ENCODE data around the gene C12orf76. TPM values are rescaled to one million over a fixed set of nuclear protein-coding genes. Genes with fewer than 3 reads are reported as not detected.
"Not testable (repeated sequence)": the region's sequence is repeated elsewhere in the genome, so short reads cannot be mapped to it uniquely, and the experiment has no call there.

The C12orf76 gene
- total RNA-seq = 14.2 and 40.6 TPM in 2 replicates

DNA sequence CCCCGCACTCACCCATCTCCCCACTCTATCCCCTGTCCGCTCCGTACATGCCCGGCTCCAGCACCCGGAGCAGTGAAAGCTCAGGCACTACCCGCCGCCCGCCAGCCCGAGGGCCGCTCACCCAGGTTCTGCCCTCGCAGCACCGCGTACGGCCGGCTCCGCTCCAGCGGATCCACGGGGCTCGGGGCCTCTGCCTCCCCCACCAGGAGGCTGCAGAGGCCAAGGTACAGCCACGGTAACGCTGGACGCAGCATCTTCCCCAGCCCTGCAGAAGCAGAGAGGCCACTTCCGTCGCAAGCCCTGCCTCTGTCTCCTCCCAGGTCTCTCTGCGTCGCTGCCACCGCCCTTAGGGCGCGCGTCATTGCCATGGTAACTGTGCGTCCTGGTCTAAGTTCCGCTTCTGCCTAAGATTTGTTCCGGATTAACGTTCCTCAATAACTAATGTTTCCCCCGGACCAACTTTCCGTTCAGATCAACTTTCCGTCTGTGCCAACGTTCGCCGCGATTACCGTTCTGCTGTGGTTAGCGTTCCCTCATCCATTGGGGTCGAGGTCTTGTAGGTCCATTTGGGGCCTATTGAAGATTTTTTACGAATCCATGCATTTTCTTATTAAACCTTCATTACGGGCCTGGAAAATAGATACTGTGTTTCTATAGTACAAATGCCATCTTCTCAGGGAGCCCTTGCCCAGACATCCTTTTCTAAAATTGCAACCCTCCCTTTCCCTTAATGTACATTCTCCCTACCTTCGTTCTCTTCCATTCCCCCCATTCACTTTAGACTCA lies at the start of gene C12orf76:
Gene C12orf76 (minus strand): TSS at position 281 of the 786 bp plus-strand sequence. CDS start 27 bp downstream, at position 254.
- DNase-seq (ENCODE audit: extremely low read depth, low read depth, low spot score) = peak; percentile 91

DNA sequence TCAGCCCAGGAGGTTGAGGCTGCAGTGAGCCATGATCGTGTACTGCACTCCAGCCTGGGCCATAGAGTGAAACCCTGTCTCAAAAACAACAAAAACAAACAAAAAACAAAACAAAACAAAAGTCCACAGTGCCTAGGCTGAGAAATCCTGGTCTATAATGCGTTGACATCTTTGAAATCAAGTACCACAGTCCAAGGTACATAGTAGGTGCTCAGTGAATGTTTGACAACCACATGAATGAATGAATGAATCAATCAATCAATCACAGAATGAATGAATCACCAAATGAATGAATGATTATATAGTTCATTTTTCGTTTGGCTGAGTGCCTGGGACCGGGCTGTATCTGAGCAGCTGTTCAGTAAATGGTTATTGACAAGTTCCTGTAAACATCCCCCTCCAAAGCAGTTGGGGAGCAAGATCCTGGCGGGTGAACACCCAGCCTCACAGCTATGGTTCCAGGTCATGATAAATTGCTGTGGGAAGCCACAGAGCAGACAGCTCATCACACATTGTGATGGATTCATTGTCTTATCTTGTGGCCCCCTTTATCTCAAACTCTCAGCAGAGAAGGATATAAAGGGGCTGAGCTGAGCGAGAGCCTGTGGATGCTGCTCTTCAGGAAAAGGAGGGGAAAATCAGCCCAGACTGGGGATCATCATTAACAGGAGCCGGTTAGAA lies 45.4 kb upstream of the C12orf76 start:
- no peak for DNase-seq (ENCODE audit: extremely low read depth, low read depth, low spot score)

GRCh38 chr12:110091136-110091711 lies 42.9 kb upstream of the C12orf76 start:
- no peak for DNase-seq (ENCODE audit: extremely low read depth, low read depth, low spot score)

DNA sequence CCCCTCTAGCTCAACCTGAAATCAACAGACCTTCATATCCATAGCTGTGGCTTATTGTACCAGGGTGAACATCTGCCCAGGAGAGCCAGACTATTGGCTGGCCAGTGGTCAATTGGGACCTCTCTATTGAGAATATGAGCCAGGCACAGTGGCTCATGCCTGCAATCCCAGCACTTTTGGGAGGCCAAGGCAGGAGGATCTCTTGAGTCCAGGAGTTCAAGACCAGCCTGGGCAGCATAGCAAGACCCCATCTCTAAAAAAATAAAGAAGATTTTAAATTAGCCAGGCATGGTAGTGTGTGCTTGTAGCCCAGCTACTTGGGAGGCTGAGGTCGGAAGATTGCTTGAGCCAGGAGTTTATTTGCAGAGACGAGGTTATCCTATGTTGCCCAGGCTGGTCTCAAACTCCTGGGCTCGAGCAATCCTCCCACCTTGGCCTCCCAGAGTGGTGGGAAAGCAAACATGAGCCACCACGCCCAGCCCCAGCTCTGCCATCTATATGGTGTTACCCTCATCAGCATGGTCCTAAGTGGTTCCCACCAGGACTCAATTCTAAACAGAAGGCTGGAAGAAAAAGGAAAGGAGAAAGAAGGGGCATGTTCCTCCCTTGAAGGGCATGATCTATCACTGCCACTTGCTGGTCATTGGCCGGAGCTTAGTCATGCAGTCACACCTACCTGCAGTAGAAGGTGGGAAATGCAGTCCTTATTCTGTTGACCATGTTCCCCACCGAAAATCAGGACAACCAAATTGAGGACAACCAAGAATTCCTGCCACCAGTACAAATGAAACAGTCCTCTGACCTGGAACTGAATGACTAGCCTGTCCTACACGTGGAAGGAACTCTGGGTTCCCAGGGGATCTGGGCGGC lies 42.2 kb upstream of the C12orf76 start:
- DNase-seq (ENCODE audit: extremely low read depth, low read depth, low spot score) = no peak

- DNase-seq (ENCODE audit: extremely low read depth, low read depth, low spot score) = no peak
Measured at GRCh38 chr12:110088936-110089335, 40.6 kb upstream of the C12orf76 start.

DNA sequence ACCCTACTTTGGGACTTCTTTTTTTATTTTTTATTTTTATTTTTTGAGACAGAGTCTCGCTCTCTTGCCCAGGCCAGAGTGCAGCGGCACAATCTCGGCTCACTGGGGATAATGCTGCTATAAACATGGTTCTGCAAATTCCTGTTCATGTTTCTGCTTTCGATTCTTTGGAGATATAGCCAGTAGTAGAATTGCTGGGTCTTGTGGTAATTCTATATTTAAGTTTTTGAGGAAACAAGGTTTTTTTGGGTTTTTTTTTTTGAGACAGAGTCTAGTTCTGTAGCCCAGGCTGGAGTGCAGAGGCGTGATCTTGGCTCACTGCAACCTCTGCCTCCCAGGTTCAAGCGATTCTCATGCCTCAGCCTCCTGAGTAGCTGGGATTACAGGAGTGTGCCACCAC lies 39.9 kb upstream of the C12orf76 start:
- not testable (repeated sequence) for DNase-seq (ENCODE audit: extremely low read depth, low read depth, low spot score)

GRCh38 chr12:110084314-110085015 lies 36.1 kb upstream of the C12orf76 start:
- no peak for DNase-seq (ENCODE audit: extremely low read depth, low read depth, low spot score)

DNA sequence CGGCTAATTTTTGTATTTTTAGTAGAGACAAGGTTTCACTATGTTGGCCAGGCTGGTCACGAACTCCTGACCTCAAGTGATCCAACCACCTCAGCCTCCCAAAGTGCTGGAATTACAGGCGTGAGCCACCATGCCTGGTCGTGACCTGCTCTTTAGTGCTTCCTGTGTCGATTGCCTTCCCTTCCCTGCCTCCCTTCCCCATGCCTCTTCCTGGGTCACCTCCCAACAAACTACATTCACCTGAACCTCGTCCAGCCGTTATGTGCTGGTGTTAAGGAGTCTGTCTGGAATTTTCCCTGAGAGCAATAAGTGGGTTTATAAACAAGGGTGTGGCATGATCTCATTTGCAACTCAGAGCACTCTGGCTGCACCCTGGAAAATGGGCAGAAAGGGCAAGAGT lies 32.1 kb upstream of the C12orf76 start:
- no peak for DNase-seq (ENCODE audit: extremely low read depth, low read depth, low spot score)

- peak; percentile 18 for DNase-seq (ENCODE audit: extremely low read depth, low read depth, low spot score)
Measured at GRCh38 chr12:110079477-110080400, 31.4 kb upstream of the C12orf76 start.

GRCh38 chr12:110077800-110078199 lies 29.5 kb upstream of the C12orf76 start:
- no peak for DNase-seq (ENCODE audit: extremely low read depth, low read depth, low spot score)

- DNase-seq (ENCODE audit: extremely low read depth, low read depth, low spot score) = no peak
Measured at GRCh38 chr12:110075880-110076279, 27.6 kb upstream of the C12orf76 start.

DNA sequence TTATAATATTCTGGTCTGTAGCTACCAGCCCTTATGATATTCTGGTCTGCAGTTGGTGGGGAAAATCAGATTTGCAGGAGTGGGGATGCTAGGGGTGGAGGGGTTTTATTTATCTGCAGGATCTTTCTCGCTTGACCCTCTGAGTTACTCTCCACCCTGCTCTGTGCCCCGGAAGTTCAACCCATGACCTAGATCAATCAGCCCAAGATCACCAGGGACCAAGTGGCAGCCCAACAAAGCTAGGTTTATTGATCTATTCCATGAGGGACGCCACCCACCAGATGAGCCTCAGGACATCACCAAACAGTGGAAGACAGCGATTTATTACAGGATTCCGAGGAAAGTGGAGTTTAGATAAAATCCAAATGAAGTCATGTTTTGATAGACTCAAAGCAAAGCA lies 25.8 kb upstream of the C12orf76 start:
- no peak for DNase-seq (ENCODE audit: extremely low read depth, low read depth, low spot score)

DNA sequence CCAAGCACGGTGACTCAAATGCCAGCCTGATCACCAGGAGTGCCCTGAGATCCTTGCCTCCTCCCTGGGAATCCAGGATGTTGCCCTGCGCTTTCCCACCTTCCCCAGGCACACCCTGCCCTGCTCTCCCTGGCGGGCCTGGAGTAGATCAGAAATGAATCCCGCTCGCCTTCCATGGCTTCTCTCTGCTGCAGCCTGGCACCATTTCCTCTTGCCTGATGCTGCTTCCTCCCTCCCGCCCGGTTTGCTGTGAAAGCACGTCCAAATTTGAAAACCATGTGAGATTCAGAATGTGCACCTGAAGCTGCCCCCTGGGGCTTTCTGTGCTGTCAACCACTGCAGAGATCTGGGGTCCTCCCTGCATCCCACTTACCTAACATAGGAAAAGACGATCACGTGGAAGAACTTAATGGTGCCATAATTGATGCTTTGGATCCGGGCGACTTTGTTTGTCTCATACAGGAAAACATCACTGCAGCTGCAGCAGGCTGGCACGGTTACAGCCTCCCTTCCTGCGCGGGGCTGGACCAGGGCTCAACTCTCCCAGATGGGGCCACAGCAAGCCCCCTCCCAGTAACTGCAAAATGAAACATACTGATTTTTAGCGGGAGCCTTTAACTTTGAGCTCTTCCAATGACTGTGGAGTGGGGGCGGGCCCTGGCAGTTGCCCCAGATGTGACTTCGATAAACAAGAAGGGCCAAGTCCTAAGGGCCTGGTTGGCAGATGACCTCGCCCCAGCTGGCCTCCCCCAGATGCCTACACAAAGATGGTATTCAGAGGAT lies 24.9 kb upstream of the C12orf76 start:
- DNase-seq (ENCODE audit: extremely low read depth, low read depth, low spot score) = no peak

DNA sequence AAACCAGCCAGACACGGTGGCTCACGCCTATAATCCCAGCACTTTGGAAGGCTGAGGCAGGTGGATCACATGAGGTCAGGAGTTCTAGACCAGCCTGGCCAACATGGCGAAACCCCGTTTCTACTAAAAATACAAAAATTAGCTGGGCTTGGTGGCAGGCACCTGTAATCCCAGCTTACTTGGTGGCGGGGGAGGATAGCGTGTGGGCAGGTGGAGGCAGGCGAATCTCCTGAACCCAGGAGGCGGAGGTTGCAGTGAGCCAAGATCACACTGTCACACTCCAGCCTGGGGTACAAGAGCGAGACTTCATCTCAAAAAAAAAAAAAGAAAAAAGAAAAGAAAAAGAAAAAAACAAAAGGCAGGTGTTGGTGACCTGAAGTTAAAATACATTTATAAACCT lies 24.3 kb upstream of the C12orf76 start:
- not testable (repeated sequence) for DNase-seq (ENCODE audit: extremely low read depth, low read depth, low spot score)

DNA sequence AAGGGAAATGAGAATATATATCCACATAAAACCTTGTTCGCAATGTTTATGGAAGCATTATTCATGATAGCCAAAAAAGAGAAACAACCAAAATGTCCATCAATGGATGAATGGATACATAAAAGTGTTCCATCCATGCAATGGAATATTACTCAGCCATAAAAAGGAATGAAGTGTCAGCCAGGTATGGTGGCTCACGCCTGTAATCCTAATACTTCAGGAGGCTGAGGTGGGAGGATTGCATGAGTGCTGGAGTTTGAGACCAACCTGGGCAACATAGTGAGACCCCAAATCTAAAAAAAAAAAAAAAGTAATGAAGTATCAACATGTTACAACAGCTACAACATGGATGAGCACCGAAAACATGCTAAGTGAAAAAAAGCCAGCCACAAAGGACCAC lies 23.6 kb upstream of the C12orf76 start:
- no peak for DNase-seq (ENCODE audit: extremely low read depth, low read depth, low spot score)

DNA sequence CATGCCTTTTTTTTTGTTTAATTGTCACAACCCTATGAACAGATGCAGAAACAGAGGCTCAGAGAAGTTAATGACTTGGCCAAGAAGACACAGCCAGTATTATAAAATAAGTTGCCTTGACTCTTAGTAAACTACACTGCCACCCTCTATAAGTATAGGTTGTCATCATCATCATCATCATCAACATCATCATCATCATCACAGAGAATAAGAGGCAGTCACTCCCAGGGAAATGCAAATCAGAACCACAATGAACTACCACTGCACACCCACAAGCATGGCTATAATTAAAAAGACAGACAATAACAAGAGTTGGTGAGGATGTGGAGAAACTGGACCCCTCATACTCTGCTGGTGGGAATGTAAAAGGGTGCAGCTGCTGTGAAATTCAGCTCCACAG lies 23.2 kb upstream of the C12orf76 start:
- DNase-seq (ENCODE audit: extremely low read depth, low read depth, low spot score) = no peak

DNA sequence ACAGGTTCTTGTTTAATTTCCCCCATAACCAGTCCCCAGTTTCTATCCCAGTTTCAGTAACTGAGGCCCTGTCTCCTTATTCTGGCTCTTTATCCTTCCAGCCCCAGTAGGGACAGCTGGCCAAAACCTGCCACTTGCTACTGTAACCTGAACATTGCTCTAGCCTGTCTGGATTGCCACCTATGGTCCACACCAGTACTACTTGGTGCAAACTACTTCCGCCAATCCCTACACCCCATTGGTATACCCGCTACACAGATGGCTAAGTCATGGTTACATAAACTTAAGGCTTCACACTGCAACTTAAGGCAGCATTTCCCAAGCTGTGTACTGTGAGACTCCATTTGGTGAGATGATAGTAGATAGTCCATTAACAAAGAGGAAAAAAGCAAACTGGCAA lies 20.3 kb upstream of the C12orf76 start:
- DNase-seq (ENCODE audit: extremely low read depth, low read depth, low spot score) = no peak

- DNase-seq (ENCODE audit: extremely low read depth, low read depth, low spot score) = not testable (repeated sequence)
Measured at GRCh38 chr12:110068115-110068514, 19.8 kb upstream of the C12orf76 start.
